ENCODE data around the gene CASTOR1.
"Not testable (repeated sequence)": the region's sequence is repeated elsewhere in the genome, so short reads cannot be mapped to it uniquely, and the experiment has no call there.

The CASTOR1 gene

DNA sequence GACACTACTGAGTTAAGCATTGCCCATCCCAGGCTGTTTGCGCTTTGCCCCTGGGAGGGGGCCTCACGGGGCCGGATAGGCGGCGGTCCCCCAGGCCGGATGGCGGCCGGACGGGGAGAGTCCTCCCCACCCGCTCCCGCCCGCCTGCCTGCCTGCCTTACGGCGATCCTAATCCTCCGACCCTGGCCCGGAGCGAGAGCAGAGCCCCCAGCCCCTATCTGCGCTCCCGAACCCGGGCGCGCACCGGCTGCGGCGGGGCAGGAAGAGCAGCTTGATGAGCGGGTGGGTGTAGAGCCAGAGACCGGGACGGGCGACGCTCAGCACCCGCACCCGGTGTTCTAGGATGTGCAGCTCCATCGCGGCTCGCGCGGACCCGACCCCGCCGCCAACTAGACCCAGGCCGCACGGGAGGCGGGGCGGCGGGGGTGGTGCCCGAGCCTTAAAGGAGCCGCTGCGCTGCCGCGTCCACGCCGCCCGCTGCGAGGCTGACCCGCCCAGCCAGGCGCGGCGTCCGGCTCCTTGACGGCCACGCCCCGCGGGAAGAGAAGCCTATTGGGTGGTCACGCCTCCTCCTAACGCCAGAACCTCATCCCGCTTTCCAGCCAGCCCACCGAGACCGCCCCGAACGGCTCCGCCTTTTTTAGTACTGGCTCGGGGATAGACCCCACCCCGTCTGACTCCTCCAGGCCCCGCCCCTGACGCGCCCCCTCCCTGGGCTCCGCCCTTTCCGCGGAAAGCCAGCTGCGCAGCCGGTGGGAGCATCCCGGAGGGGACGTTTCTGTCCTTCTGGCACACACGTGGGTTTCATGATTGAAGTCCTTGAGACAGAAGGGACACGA, at the start of gene CASTOR1:
CASTOR1 (minus strand) TSS at position 365 of the 839 bp plus-strand sequence; CDS start at position 357, 8 bp downstream.
- peak within 1 kb of the TSS; percentile 73 for H3K4me3 ChIP-seq (ENCODE audit: low read depth, low read length)
- peak; percentile 95 for DNase-seq (ENCODE audit: low read depth)
- TF ChIP-seq, protein P1, sequence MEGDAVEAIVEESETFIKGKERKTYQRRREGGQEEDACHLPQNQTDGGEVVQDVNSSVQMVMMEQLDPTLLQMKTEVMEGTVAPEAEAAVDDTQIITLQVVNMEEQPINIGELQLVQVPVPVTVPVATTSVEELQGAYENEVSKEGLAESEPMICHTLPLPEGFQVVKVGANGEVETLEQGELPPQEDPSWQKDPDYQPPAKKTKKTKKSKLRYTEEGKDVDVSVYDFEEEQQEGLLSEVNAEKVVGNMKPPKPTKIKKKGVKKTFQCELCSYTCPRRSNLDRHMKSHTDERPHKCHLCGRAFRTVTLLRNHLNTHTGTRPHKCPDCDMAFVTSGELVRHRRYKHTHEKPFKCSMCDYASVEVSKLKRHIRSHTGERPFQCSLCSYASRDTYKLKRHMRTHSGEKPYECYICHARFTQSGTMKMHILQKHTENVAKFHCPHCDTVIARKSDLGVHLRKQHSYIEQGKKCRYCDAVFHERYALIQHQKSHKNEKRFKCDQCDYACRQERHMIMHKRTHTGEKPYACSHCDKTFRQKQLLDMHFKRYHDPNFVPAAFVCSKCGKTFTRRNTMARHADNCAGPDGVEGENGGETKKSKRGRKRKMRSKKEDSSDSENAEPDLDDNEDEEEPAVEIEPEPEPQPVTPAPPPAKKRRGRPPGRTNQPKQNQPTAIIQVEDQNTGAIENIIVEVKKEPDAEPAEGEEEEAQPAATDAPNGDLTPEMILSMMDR (IDR thresholded peaks at IDR 0.05; ENCODE audit: insufficient read depth, low read depth, low read length, missing control alignments), result no peak

DNA sequence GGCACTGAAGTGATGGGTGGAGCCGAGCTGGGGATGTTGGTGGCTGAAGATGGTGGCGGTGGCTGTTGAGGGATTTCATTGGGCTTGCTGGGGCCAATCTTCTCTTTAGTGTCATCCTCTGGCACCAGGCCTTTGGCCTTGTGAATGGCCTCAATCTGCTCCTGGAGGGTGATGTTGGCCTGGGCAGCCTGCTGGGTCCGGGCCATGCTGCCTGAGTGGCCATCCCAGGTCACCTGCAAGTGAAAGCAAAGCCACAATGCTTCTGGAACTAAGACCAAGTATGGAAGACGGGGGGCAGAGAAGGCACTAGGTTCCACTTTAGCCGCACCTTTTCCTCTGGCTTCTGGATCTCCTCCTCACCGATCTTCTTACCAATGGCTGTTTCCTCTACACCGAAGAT, 49.5 kb upstream of the CASTOR1 start:
- no peak overlapping the region for H3K4me3 ChIP-seq (ENCODE audit: low read depth, low read length)
- TF ChIP-seq, protein P1 (IDR thresholded peaks at IDR 0.05; ENCODE audit: insufficient read depth, low read depth, low read length, missing control alignments), result no peak
- no peak for DNase-seq (ENCODE audit: low read depth)

DNA sequence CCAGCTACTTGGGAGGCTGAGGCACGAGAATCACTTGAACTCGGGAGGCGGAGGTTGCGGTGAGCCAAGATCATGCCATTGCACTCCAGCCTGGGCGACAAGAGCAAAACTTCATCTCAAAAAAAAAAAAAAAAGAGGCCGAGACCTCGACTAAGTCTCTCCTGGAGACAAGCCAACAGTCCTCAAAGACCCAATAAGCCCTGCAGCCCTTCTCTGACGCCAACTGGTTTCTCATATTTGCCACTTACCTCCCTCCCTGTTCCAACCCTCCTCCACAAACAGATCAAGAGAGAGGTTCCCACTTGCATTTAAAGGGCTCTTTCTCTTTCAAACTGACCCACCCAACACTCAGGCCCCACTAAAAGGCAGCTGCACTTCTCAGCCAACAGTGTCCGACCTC, 49.0 kb upstream of the CASTOR1 start:
- not testable (repeated sequence) for H3K4me3 ChIP-seq (ENCODE audit: low read depth, low read length); DNase-seq (ENCODE audit: low read depth)

DNA sequence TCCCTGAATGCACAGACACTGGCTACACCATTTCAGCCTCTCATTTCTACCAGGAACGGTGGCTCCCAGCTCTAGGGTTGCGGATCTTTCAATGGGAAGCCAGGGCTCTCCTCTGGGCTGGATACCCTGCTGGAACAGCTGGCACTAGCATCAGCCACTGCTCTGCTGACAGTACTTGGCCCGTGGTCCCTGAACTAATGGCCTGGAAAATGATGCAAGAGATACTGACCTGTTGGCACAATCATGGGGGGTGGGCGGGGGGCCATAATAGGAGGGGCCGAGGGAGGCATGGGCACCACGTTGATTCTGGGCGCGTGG, 48.1 kb upstream of the CASTOR1 start:
- TF ChIP-seq, protein P1 (IDR thresholded peaks at IDR 0.05; ENCODE audit: insufficient read depth, low read depth, low read length, missing control alignments), result no peak
- DNase-seq (ENCODE audit: low read depth), result no peak
- no peak overlapping the region for H3K4me3 ChIP-seq (ENCODE audit: low read depth, low read length)

DNA sequence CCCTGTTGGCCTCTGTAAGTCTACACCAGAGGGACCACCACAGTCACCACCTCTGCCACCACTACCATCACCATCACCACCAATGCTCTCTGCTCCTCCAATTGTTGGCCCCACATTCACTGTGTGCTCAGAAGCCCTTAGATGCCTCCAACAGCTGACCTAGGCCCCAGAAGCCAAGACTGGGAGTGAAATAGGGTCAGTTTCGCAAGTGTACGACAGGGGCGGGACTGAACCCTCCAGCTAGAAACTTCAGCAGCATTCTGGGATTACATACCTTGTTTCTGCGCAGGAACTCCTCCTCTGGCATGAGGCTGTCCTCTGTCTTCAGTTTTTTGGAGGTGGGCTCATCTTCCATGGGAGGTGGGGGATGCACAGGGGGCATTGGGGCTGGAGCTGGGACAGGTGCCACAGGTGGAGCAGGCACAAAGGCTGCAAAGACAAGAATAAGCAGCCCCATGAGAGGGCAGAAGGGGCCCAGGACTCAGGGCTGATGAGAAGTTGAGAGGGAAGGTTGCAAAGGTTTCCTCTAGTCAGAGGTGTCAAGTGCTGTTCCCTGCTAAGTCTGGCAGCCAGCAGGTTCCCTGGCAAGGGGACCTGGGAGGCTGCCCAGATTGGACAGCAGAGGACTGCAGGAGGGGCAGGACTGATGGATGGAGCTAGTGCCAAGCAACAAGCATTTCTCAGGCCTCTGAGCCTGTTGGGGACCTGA, 47.6 kb upstream of the CASTOR1 start:
- H3K4me3 ChIP-seq (ENCODE audit: low read depth, low read length), result no peak overlapping the region
- TF ChIP-seq, protein P1 (IDR thresholded peaks at IDR 0.05; ENCODE audit: insufficient read depth, low read depth, low read length, missing control alignments), result no peak
- DNase-seq (ENCODE audit: low read depth), result no peak

DNA sequence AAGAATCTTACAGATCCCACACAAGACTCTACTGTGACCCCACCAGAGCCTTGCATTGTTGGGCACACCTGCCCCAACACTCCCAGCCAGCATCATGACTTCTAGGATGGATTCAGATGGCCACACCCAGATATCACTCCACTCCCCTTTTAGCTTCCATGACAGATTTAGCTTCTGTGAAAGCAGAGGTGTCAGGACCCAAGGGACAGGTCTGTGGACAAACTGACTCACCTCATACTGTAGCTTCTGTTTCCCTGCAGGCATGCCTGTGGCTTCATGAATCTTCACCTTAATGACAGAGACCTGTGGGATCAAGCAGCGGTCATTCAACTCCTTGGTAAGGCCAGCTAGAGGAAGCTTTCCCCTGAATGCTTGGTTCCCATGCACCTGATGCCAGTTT, 45.9 kb upstream of the CASTOR1 start:
- no peak for DNase-seq (ENCODE audit: low read depth)
- H3K4me3 ChIP-seq (ENCODE audit: low read depth, low read length), result no peak overlapping the region
- TF ChIP-seq, protein P1 (IDR thresholded peaks at IDR 0.05; ENCODE audit: insufficient read depth, low read depth, low read length, missing control alignments), result no peak

DNA sequence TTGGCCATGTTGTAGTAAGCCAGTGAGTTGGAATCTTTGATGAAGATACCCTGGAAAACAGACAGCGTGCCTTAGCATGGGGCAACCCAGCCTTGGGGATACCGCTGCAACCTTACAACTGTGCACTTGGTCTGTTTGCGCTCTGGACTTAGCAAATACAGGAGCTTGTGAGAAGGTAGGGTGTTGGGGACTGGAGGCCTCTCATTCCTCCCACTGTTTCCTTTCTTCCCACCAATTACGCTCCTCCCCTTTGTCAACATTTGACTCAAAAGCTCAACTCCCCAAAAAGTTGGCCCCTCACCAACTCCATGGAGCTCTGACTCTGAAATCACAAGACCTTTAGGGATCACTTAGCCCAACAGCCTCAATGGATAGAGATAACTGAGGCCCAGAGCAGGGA, 45.3 kb upstream of the CASTOR1 start:
- H3K4me3 ChIP-seq (ENCODE audit: low read depth, low read length), result no peak overlapping the region
- DNase-seq (ENCODE audit: low read depth), result no peak
- TF ChIP-seq, protein P1 (IDR thresholded peaks at IDR 0.05; ENCODE audit: insufficient read depth, low read depth, low read length, missing control alignments), result no peak

Data from GM12865 (cell line).